Measurements from ENCODE around the gene MUC5B. TPM values are rescaled to one million over a fixed set of nuclear protein-coding genes. Genes with fewer than 3 reads are reported as not detected.
A peak's percentile ranks its signal among the peaks of the same experiment; 100 is the strongest.

MUC5B gene
- total RNA-seq, 1 experiment from 2014 or later, result 1.6 TPM

DNA sequence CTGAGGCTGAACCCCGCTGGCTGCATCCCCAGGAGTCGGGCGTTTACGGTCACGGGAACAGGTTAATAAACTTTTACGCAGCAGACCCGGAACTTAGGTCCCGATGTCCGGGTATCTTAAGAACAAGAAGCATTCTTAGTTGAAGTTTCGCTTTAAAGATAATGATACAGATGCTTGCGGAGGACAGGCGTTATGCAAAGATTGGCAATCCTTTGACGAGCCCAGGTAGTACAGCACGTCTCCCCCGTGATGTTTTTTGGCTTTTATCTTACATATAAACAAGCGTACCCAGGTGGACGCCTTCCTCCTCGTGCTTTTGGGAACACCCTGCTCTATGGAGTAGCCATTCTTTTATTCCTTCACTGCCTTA is 87.4 kb downstream of the MUC5B start:
- Mint-ChIP-seq H3K27ac (0 out of 2 replicates have a peak overlapping the region, but pooled peaks have one; percentile 3), H3K36me3 (peaks cover 3% of the 10 kb centered on the region; the same call in 1 of the 2 replicates), H3K9me3 (peaks cover 24% of the 10 kb centered on the region), H3K4me3 (peak overlapping the region; percentile 70), H3K4me1 (peaks cover 13% of the 10 kb centered on the region), H3K27me3 (ENCODE audit: low read depth) (peaks cover 48% of the 10 kb centered on the region)
- no peak for DNase-seq (ENCODE audit: low spot score)
- ChIA-PET POLR2A (no interaction called here), CTCF (interaction anchor here (1.1 to 1.7 kb wide), 4 partner anchors 17 to 343 kb away, joined by 3 to 7 read pairs (median 4); partner anchors contain the start of gene BRSK2)
- no peak for ATAC-seq
- TF ChIP-seq, protein P1, sequence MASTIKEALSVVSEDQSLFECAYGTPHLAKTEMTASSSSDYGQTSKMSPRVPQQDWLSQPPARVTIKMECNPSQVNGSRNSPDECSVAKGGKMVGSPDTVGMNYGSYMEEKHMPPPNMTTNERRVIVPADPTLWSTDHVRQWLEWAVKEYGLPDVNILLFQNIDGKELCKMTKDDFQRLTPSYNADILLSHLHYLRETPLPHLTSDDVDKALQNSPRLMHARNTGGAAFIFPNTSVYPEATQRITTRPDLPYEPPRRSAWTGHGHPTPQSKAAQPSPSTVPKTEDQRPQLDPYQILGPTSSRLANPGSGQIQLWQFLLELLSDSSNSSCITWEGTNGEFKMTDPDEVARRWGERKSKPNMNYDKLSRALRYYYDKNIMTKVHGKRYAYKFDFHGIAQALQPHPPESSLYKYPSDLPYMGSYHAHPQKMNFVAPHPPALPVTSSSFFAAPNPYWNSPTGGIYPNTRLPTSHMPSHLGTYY (CRISPR knock-in tag; IDR thresholded peaks at IDR 0.05), result no peak
- no peak for TF ChIP-seq JAZF1 (CRISPR knock-in tag; IDR thresholded peaks at IDR 0.05)
- TF ChIP-seq, protein P2, sequence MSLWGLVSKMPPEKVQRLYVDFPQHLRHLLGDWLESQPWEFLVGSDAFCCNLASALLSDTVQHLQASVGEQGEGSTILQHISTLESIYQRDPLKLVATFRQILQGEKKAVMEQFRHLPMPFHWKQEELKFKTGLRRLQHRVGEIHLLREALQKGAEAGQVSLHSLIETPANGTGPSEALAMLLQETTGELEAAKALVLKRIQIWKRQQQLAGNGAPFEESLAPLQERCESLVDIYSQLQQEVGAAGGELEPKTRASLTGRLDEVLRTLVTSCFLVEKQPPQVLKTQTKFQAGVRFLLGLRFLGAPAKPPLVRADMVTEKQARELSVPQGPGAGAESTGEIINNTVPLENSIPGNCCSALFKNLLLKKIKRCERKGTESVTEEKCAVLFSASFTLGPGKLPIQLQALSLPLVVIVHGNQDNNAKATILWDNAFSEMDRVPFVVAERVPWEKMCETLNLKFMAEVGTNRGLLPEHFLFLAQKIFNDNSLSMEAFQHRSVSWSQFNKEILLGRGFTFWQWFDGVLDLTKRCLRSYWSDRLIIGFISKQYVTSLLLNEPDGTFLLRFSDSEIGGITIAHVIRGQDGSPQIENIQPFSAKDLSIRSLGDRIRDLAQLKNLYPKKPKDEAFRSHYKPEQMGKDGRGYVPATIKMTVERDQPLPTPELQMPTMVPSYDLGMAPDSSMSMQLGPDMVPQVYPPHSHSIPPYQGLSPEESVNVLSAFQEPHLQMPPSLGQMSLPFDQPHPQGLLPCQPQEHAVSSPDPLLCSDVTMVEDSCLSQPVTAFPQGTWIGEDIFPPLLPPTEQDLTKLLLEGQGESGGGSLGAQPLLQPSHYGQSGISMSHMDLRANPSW (CRISPR knock-in tag; conservative IDR thresholded peaks at IDR 0.05; ENCODE audit: low read depth), result 0 out of 2 replicates have a peak, but pooled peaks have one; percentile 29

DNA sequence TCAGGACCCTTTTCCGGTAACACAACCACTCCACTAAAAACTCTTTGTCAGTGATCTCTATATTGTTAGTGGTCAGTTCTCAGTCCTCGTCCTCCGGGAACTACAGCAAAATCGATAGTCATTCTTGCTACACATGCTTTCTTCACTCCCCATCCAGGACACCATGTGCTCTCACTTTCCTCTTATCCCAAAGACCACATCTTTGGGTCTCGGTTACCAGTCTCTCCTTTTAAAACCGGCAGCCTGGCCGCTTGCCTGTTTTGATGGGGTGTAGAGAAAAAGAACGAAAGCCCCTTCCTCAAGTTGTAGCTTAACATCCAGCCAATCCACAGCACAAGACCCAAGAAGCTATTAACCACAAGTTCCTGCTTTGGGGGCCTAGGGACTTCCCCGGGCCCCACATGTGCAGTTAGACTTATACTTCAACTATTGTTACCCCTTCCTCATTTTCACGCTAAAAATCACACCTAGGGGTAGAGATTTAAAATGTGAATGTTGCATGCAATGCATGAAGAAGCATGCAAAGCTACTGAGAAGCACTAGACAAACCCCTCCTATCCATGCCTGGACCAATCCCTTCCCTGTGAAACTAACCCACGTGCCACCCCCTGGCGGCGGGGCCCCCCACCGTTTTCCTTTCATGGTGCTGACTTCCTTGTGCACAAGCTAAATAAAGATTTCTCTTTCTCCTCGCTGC is 88.1 kb downstream of the MUC5B start:
- peaks cover 24% of the 10 kb centered on the region for H3K9me3 Mint-ChIP-seq
- no peak for ATAC-seq
- H3K27ac Mint-ChIP-seq, result 0 out of 2 replicates have a peak overlapping the region, but pooled peaks have one; percentile 3
- H3K4me1 Mint-ChIP-seq, result peaks cover 13% of the 10 kb centered on the region
- peaks cover 53% of the 10 kb centered on the region for H3K27me3 Mint-ChIP-seq (ENCODE audit: low read depth)
- H3K36me3 Mint-ChIP-seq, result peaks cover 3% of the 10 kb centered on the region; the same call in 1 of the 2 replicates
- CTCF ChIA-PET, result no interaction called here
- H3K4me3 Mint-ChIP-seq, result peak overlapping the region; percentile 70
- no peak for DNase-seq (ENCODE audit: low spot score)
- POLR2A ChIA-PET, result interaction anchor here (0.5 kb wide), 1 partner anchor 14 kb away, joined by 5 read pairs; no protein-coding TSS in a partner anchor
- TF ChIP-seq, protein P3, sequence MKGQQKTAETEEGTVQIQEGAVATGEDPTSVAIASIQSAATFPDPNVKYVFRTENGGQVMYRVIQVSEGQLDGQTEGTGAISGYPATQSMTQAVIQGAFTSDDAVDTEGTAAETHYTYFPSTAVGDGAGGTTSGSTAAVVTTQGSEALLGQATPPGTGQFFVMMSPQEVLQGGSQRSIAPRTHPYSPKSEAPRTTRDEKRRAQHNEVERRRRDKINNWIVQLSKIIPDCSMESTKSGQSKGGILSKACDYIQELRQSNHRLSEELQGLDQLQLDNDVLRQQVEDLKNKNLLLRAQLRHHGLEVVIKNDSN (CRISPR knock-in tag; IDR thresholded peaks at IDR 0.05), result no peak
- no peak for TF ChIP-seq KAT7 (CRISPR knock-in tag; IDR thresholded peaks at IDR 0.05; ENCODE audit: borderline replicate concordance)
- TF ChIP-seq, protein P4, sequence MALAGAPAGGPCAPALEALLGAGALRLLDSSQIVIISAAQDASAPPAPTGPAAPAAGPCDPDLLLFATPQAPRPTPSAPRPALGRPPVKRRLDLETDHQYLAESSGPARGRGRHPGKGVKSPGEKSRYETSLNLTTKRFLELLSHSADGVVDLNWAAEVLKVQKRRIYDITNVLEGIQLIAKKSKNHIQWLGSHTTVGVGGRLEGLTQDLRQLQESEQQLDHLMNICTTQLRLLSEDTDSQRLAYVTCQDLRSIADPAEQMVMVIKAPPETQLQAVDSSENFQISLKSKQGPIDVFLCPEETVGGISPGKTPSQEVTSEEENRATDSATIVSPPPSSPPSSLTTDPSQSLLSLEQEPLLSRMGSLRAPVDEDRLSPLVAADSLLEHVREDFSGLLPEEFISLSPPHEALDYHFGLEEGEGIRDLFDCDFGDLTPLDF (CRISPR knock-in tag; IDR thresholded peaks at IDR 0.05), result no peak
- no peak for TF ChIP-seq ELF4 (CRISPR knock-in tag; IDR thresholded peaks at IDR 0.05; ENCODE audit: low read depth)

Small RNAs within 50 kb of the gene (microRNA-seq; reads per million reads assigned to microRNA genes)
- not detected for gene MIR6744 (ENCODE audit: borderline number of aligned reads)

Other genes with a start within 250 kb of the MUC5B start
- gene MUC6, start 186.3 kb upstream of the MUC5B start, total RNA-seq (2021), result 0.05 to 0.13 TPM (median 0.07 TPM) in 3 replicates
- 0.07 to 0.60 TPM (median 0.22 TPM) in 3 replicates for gene MUC2, start 148.2 kb upstream of the MUC5B start, total RNA-seq (2021)
- under 0.01 TPM in 1 of 3 replicates, not detected in the others for gene MUC5AC, start 65.1 kb upstream of the MUC5B start, total RNA-seq (2021)
- 25.8 to 32.3 TPM (median 31.6 TPM) in 3 replicates for gene TOLLIP, start 86.6 kb downstream of the MUC5B start, total RNA-seq (2021)
- 22.1 to 34.5 TPM (median 26.2 TPM) in 3 replicates for gene BRSK2, start 166.9 kb downstream of the MUC5B start, total RNA-seq (2021)

Data from WTC11 (cell line).